ENCODE results near the gene PRMT2.

DNA sequence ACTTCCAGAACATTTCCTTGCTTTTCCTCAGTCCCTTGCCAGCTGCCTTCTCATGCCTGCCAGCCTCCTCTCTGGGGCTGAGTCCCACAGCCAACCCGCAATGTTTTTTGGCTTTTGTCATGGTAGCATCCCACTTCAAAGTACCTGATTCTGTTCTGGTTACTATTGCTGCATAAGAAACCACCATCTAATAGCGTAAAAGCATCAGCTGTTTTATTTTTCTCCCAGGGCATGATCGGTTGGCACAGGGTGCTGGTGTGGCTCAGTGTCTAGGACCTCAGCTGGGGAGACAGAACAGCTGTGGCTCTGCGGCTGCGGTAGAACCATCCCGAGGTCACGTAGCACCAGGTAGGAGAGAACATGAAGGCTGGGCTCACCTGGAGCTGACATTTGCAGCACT is 8.9 kb upstream of the PRMT2 start:
- TF ChIP-seq, protein P1, sequence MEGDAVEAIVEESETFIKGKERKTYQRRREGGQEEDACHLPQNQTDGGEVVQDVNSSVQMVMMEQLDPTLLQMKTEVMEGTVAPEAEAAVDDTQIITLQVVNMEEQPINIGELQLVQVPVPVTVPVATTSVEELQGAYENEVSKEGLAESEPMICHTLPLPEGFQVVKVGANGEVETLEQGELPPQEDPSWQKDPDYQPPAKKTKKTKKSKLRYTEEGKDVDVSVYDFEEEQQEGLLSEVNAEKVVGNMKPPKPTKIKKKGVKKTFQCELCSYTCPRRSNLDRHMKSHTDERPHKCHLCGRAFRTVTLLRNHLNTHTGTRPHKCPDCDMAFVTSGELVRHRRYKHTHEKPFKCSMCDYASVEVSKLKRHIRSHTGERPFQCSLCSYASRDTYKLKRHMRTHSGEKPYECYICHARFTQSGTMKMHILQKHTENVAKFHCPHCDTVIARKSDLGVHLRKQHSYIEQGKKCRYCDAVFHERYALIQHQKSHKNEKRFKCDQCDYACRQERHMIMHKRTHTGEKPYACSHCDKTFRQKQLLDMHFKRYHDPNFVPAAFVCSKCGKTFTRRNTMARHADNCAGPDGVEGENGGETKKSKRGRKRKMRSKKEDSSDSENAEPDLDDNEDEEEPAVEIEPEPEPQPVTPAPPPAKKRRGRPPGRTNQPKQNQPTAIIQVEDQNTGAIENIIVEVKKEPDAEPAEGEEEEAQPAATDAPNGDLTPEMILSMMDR (conservative IDR thresholded peaks at IDR 0.05 in 1 of 2, IDR thresholded peaks at IDR 0.05 in 1 of 2; ENCODE audit: extremely low read depth in 1 of 2, insufficient read depth in 1 of 2, low read depth in 1 of 2, low read length in 2 of 2) = no peak
- no peak for TF ChIP-seq EZH2 (IDR thresholded peaks at IDR 0.05; ENCODE audit: borderline replicate concordance, low read length)

All from mammary epithelial cell (primary cell).